ENCODE data around the gene BMPR1A. TPM values are rescaled to one million over a fixed set of nuclear protein-coding genes. Genes with fewer than 3 reads are reported as not detected.

The BMPR1A gene
- total and polyA plus RNA-seq, 4 donors = 3.8 to 66.2 (median 19.7) TPM

DNA sequence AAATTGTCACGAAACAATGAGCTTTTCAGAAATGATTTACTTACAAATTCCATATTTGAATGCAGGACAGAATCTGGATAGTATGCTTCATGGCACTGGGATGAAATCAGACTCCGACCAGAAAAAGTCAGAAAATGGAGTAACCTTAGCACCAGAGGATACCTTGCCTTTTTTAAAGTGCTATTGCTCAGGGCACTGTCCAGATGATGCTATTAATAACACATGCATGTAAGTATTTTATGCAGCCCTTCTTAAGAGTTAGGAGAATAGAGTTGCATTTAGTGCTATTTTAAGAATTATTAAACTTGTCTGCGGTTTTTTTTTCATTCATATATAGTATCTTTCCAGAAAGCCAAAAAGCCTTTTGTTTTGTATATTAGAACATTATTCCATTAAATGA lies 133.6 kb downstream of the BMPR1A start:
- Histone ChIP-seq H3K9ac (ENCODE audit: insufficient read depth in 1 of 2, low read length in 2 of 2) (no peak overlapping the region), H3K27me3 (ENCODE audit: control insufficient read depth in 3 of 3, insufficient read depth in 3 of 3, low read length in 2 of 3) (no peaks in the 10 kb centered on the region), H3K4me1 (ENCODE audit: control insufficient read depth in 5 of 5, insufficient read depth in 5 of 5, low read length in 5 of 5) (peaks cover 0 to 6% (median 0%) of the 10 kb centered on the region in 5 donors), H3K36me3 (ENCODE audit: control insufficient read depth in 4 of 4, insufficient read depth in 4 of 4, low read length in 4 of 4) (peaks cover 0 to 23% (median 11%) of the 10 kb centered on the region in 4 donors), H3K4me3 (no peak overlapping the region), H3K9me3 (ENCODE audit: control insufficient read depth in 4 of 4, insufficient read depth in 3 of 4, low read length in 3 of 4) (no peaks in the 10 kb centered on the region), H3K27ac (ENCODE audit: low read depth in 1 of 2, low read length in 1 of 2) (peak overlapping the region in 1 of 2 donors; percentile 65)
- TF ChIP-seq, protein P1, sequence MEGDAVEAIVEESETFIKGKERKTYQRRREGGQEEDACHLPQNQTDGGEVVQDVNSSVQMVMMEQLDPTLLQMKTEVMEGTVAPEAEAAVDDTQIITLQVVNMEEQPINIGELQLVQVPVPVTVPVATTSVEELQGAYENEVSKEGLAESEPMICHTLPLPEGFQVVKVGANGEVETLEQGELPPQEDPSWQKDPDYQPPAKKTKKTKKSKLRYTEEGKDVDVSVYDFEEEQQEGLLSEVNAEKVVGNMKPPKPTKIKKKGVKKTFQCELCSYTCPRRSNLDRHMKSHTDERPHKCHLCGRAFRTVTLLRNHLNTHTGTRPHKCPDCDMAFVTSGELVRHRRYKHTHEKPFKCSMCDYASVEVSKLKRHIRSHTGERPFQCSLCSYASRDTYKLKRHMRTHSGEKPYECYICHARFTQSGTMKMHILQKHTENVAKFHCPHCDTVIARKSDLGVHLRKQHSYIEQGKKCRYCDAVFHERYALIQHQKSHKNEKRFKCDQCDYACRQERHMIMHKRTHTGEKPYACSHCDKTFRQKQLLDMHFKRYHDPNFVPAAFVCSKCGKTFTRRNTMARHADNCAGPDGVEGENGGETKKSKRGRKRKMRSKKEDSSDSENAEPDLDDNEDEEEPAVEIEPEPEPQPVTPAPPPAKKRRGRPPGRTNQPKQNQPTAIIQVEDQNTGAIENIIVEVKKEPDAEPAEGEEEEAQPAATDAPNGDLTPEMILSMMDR (IDR thresholded peaks at IDR 0.05; ENCODE audit: control extremely low read depth, extremely low read depth) = no peak
- no peak for DNase-seq
- no peak for ATAC-seq (ENCODE audit: insufficient read depth, low FRiP score)
- WGBS, 2 donors = 69 to 77% methylated on average over 3 of the region's 3 CpGs

DNA sequence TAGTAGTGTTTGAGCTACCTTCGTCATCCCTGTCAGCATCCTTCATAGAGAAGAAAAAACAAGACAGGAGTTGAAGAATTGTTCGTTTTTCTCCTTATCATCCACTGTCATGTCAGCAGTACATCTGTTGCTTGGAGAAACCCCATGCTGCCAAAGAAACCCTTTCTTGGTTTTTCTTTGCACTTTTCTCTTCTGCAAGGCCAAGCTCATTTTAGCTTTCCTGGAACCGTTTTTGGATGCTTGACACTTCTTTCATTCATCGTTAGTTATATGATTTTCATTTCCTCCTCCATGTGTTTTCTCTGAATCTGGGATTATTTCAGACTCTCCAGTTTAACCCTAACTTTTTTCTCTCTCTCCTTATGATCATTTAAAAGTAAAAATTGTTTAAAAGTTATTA lies 142.1 kb downstream of the BMPR1A start:
- H3K9ac ChIP-seq (ENCODE audit: insufficient read depth in 1 of 2, low read length in 2 of 2) = no peak overlapping the region
- ATAC-seq (ENCODE audit: insufficient read depth, low FRiP score) (no peak), DNase-seq (no peak)
- H3K27ac ChIP-seq (ENCODE audit: low read depth in 1 of 2, low read length in 1 of 2) = no peak overlapping the region
- H3K4me3 ChIP-seq = no peak overlapping the region
- no peaks in the 10 kb centered on the region for H3K27me3 ChIP-seq (ENCODE audit: control insufficient read depth in 3 of 3, insufficient read depth in 3 of 3, low read length in 2 of 3)
- H3K36me3 ChIP-seq (ENCODE audit: control insufficient read depth in 4 of 4, insufficient read depth in 4 of 4, low read length in 4 of 4) = peaks cover 0 to 26% (median 8%) of the 10 kb centered on the region in 4 donors
- H3K9me3 ChIP-seq (ENCODE audit: control insufficient read depth in 4 of 4, insufficient read depth in 3 of 4, low read length in 3 of 4) = peaks cover 0 to 2% (median 0%) of the 10 kb centered on the region in 4 donors
- TF ChIP-seq, protein P1 (IDR thresholded peaks at IDR 0.05; ENCODE audit: control extremely low read depth, extremely low read depth) = no peak
- 67 to 72% methylated on average over 4 of the region's 4 CpGs for WGBS, 2 donors
- peaks cover 1 to 29% (median 10%) of the 10 kb centered on the region in 5 donors for H3K4me1 ChIP-seq (ENCODE audit: control insufficient read depth in 5 of 5, insufficient read depth in 5 of 5, low read length in 5 of 5)

DNA sequence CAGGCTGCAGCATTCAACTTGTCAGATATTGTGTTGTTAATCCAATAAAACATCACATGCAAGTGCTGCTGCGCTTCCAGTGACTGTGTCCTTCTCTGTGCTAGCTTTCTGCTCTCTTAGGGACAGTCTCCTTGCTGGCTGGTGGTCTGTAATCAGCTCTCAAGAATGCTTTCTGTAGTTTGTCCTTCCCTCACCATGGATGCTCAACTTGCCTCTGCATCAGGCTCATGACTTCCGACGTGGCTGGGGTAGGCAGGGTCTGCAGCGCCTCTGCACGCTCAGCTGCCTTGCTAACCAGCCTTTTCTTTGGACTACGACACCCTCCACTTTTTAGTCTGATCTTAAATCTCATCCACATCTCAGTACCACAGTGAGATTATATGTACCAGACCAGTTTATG lies 142.7 kb downstream of the BMPR1A start:
- ATAC-seq (ENCODE audit: insufficient read depth, low FRiP score) = no peak
- H3K9me3 ChIP-seq (ENCODE audit: control insufficient read depth in 4 of 4, insufficient read depth in 3 of 4, low read length in 3 of 4) = peaks cover 0 to 2% (median under 1%) of the 10 kb centered on the region in 4 donors
- H3K27ac ChIP-seq (ENCODE audit: low read depth in 1 of 2, low read length in 1 of 2) = no peak overlapping the region
- H3K4me3 ChIP-seq = no peak overlapping the region
- peaks cover 0 to 25% (median 6%) of the 10 kb centered on the region in 4 donors for H3K36me3 ChIP-seq (ENCODE audit: control insufficient read depth in 4 of 4, insufficient read depth in 4 of 4, low read length in 4 of 4)
- DNase-seq = no peak
- WGBS, 2 donors = 64 to 70% methylated on average over 6 of the region's 6 CpGs
- peaks cover 1 to 29% (median 10%) of the 10 kb centered on the region in 5 donors for H3K4me1 ChIP-seq (ENCODE audit: control insufficient read depth in 5 of 5, insufficient read depth in 5 of 5, low read length in 5 of 5)
- no peaks in the 10 kb centered on the region for H3K27me3 ChIP-seq (ENCODE audit: control insufficient read depth in 3 of 3, insufficient read depth in 3 of 3, low read length in 2 of 3)
- peak overlapping the region in 1 of 2 donors; percentile 29 for H3K9ac ChIP-seq (ENCODE audit: insufficient read depth in 1 of 2, low read length in 2 of 2)
- TF ChIP-seq, protein P1 (IDR thresholded peaks at IDR 0.05; ENCODE audit: control extremely low read depth, extremely low read depth) = no peak
